SK-N-SH treated with all-trans-retinoic acid at 6 μM for 48 hours (cell line): ENCODE data around the gene IQSEC3.

Source experiments
- ARNTL ChIP-seq: fragments of 450-650 bp; formaldehyde crosslinking; IDR thresholded peaks from 2 replicates; pipeline ENCODE4 v1.5.0; 2020; ENCODE audit warnings: low read depth, mild to moderate bottlenecking, moderate library complexity, borderline replicate concordance
- BACH2 ChIP-seq: fragments of 250-450 bp; sonication (Bioruptor Pico); IDR thresholded peaks from 2 replicates; pipeline ENCODE4 v1.9.0; 2021; ENCODE audit warnings: mild to moderate bottlenecking, borderline replicate concordance
- CSDC2 ChIP-seq: fragments of 250-450 bp; sonication (Bioruptor Pico); IDR thresholded peaks from 2 replicates; pipeline ENCODE4 v1.5.0; 2020; ENCODE audit warnings: mild to moderate bottlenecking, moderate library complexity
- ESRRG ChIP-seq: fragments of 250-450 bp; sonication (Bioruptor Pico); IDR thresholded peaks from 2 replicates; pipeline ENCODE4 v1.6.1; 2021; ENCODE audit warnings: mild to moderate bottlenecking
- ISL1 ChIP-seq: fragments of 250-450 bp; sonication (Bioruptor Pico); IDR thresholded peaks from 2 replicates; pipeline ENCODE4 v2.1.2; 2022; ENCODE audit warnings: mild to moderate bottlenecking, moderate library complexity
- OSR1 ChIP-seq: fragments of 250-450 bp; sonication (Bioruptor Pico); IDR thresholded peaks from 2 replicates; pipeline ENCODE4 v1.8.0; 2022; ENCODE audit warnings: moderate library complexity, mild to moderate bottlenecking, inconsistent platforms
- PATZ1 ChIP-seq: fragments of 250-450 bp; sonication (Bioruptor Pico); IDR thresholded peaks from 2 replicates; pipeline ENCODE4 v1.8.0; 2020; ENCODE audit warnings: mild to moderate bottlenecking, moderate library complexity, borderline replicate concordance
- PPARA ChIP-seq: fragments of 250-450 bp; sonication (Bioruptor Pico); IDR thresholded peaks from 2 replicates; pipeline ENCODE4 v1.5.0; 2020; ENCODE audit warnings: mild to moderate bottlenecking, borderline replicate concordance
- TCF4 ChIP-seq: fragments of 250-450 bp; sonication (Bioruptor Pico); IDR thresholded peaks from 2 replicates; pipeline ENCODE4 v1.8.0; 2021; ENCODE audit warnings: mild to moderate bottlenecking, moderate library complexity, borderline replicate concordance
- ZFP30 ChIP-seq: fragments of 450-650 bp; formaldehyde crosslinking; IDR thresholded peaks from 2 replicates; pipeline ENCODE4 v1.5.0; 2022; ENCODE audit warnings: mild to moderate bottlenecking, moderate library complexity

- TF ChIP-seq ZFP30 (CRISPR knock-in tag): no peak
- TF ChIP-seq OSR1 (CRISPR knock-in tag): no peak
- TF ChIP-seq PPARA (CRISPR knock-in tag): no peak
- TF ChIP-seq ISL1: no peak
- TF ChIP-seq CSDC2 (CRISPR knock-in tag): no peak
- no peak for TF ChIP-seq TCF4 (CRISPR knock-in tag)
- TF ChIP-seq ESRRG (CRISPR knock-in tag): no peak
- TF ChIP-seq PATZ1 (CRISPR knock-in tag): no peak
- TF ChIP-seq BACH2 (CRISPR knock-in tag): no peak
- TF ChIP-seq ARNTL (CRISPR knock-in tag): no peak
Measured at GRCh38 chr12:194276-194675, 127.7 kb downstream of the IQSEC3 start.
